Mucosa of rectum (tissue), 2 donors: ENCODE results near the gene DCTD.

Source experiments
- H3K27ac ChIP-seq, 2 donors: one replicate each; pipeline ENCODE4 v1.7.0; 2013; ENCODE audit warnings: inconsistent platforms in 2 of 2, low read depth in 2 of 2, low read length in 2 of 2
- H3K27me3 ChIP-seq, 2 donors: one replicate each; pipeline ENCODE4 v1.7.0; 2013; ENCODE audit warnings: low read length in 2 of 2; ENCODE audit not compliant: control insufficient read depth in 2 of 2, insufficient read depth in 2 of 2
- H3K36me3 ChIP-seq, 2 donors: one replicate each; pipeline ENCODE4 v1.7.0; 2013; ENCODE audit warnings: low read length in 2 of 2; ENCODE audit not compliant: control insufficient read depth in 2 of 2, insufficient read depth in 2 of 2
- H3K4me1 ChIP-seq, 2 donors: one replicate each; pipeline ENCODE4 v1.7.0; 2013; ENCODE audit warnings: low read length in 2 of 2, mild to moderate bottlenecking in 1 of 2; ENCODE audit not compliant: control insufficient read depth in 2 of 2, insufficient read depth in 2 of 2
- H3K4me3 ChIP-seq, 2 donors: one replicate each; pipeline ENCODE4 v1.7.0; 2013; ENCODE audit warnings: low read length in 2 of 2
- H3K9ac ChIP-seq, 2 donors: one replicate each; pipeline ENCODE4 v1.7.0; 2013; ENCODE audit warnings: low read length in 2 of 2, low read depth in 1 of 2, mild to moderate bottlenecking in 1 of 2
- H3K9me3 ChIP-seq, 2 donors: one replicate each; pipeline ENCODE4 v1.7.0; 2013; ENCODE audit warnings: low read length in 2 of 2; ENCODE audit not compliant: control insufficient read depth in 2 of 2
- donor health status: healthy.
- donor health status: Normal muscosa, but diverticular disease.

DCTD gene

GRCh38 chr4:182847576-182848450 is 69.4 kb downstream of the DCTD start:
- H3K36me3 ChIP-seq, result no peaks in the 10 kb centered on the region
- no peak overlapping the region for H3K27ac ChIP-seq
- H3K4me1 ChIP-seq, result no peaks in the 10 kb centered on the region
- no peak overlapping the region for H3K4me3 ChIP-seq
- no peaks in the 10 kb centered on the region for H3K27me3 ChIP-seq
- no peak overlapping the region for H3K9ac ChIP-seq
- H3K9me3 ChIP-seq, result no peaks in the 10 kb centered on the region

- Histone ChIP-seq H3K9ac (no peak overlapping the region), H3K4me1 (no peaks in the 10 kb centered on the region), H3K9me3 (no peaks in the 10 kb centered on the region), H3K27me3 (no peaks in the 10 kb centered on the region), H3K4me3 (no peak overlapping the region), H3K36me3 (no peaks in the 10 kb centered on the region), H3K27ac (no peak overlapping the region)
Measured at GRCh38 chr4:182846036-182846435, 71.2 kb downstream of the DCTD start.

- Histone ChIP-seq H3K9ac (no peak overlapping the region), H3K36me3 (no peaks in the 10 kb centered on the region), H3K27ac (no peak overlapping the region), H3K9me3 (no peaks in the 10 kb centered on the region), H3K4me1 (no peaks in the 10 kb centered on the region), H3K4me3 (no peak overlapping the region), H3K27me3 (no peaks in the 10 kb centered on the region)
Measured at GRCh38 chr4:182845618-182846017, 71.6 kb downstream of the DCTD start.

- Histone ChIP-seq H3K9ac (no peak overlapping the region), H3K27me3 (no peaks in the 10 kb centered on the region), H3K4me1 (no peaks in the 10 kb centered on the region), H3K27ac (no peak overlapping the region), H3K9me3 (no peaks in the 10 kb centered on the region), H3K4me3 (no peak overlapping the region), H3K36me3 (no peaks in the 10 kb centered on the region)
Measured at GRCh38 chr4:182843808-182844325, 73.3 kb downstream of the DCTD start.

- Histone ChIP-seq H3K9me3 (no peaks in the 10 kb centered on the region), H3K9ac (no peak overlapping the region), H3K4me1 (no peaks in the 10 kb centered on the region), H3K27ac (no peak overlapping the region), H3K36me3 (no peaks in the 10 kb centered on the region), H3K27me3 (no peaks in the 10 kb centered on the region), H3K4me3 (no peak overlapping the region)
Measured at GRCh38 chr4:182842759-182843390, 74.3 kb downstream of the DCTD start.

GRCh38 chr4:182842104-182842600 is 75.0 kb downstream of the DCTD start:
- H3K36me3 ChIP-seq, result no peaks in the 10 kb centered on the region
- H3K4me1 ChIP-seq, result no peaks in the 10 kb centered on the region
- no peaks in the 10 kb centered on the region for H3K27me3 ChIP-seq

GRCh38 chr4:182840108-182840507 is 77.1 kb downstream of the DCTD start:
- no peaks in the 10 kb centered on the region for H3K4me1 ChIP-seq
- H3K9ac ChIP-seq, result no peak overlapping the region
- no peak overlapping the region for H3K27ac ChIP-seq
- H3K4me3 ChIP-seq, result no peak overlapping the region
- H3K27me3 ChIP-seq, result peaks cover 0 to 2% of the 10 kb centered on the region in 2 donors
- H3K36me3 ChIP-seq, result no peaks in the 10 kb centered on the region
- H3K9me3 ChIP-seq, result no peaks in the 10 kb centered on the region

More at GRCh38 chr4:182842104-182842600, 75.0 kb downstream of the DCTD start:
- no peak overlapping the region for H3K9ac ChIP-seq
- no peak overlapping the region for H3K4me3 ChIP-seq
- no peaks in the 10 kb centered on the region for H3K9me3 ChIP-seq
- no peak overlapping the region for H3K27ac ChIP-seq
